ENCODE results near the gene CAPNS2. TPM values are rescaled to one million over a fixed set of nuclear protein-coding genes. Genes with fewer than 3 reads are reported as not detected.

The CAPNS2 gene
- total RNA-seq, 1 experiment from 2014 or later: not detected

DNA sequence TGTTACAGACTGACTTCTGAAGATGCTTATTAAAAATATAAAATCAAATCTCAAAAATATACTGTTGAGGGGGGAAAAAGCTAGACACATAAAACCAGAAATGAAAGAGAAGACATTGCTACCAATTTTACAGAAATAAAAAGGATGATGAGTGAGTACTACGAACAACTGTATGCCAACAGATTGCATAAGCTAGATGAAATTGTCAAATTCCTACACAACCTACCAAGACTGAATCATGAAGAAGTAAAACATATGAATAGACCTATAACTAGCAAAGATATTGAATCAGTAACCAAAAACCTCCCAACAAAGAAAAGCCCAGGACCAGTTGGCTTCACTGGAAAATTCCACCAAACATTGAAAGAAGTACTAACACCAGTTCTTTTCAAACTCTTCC lies 3.5 kb upstream of the CAPNS2 start:
- Histone ChIP-seq H3K4me1 (ENCODE audit: insufficient read depth, low read length) (no peaks in the 10 kb centered on the region), H3K79me2 (ENCODE audit: insufficient read depth, low read length) (no peaks in the 10 kb centered on the region), H4K20me1 (ENCODE audit: control insufficient read depth, insufficient read depth, insufficient read length) (no peaks in the 10 kb centered on the region), H2BK12ac (ENCODE audit: insufficient read length, low read depth, low read length) (no peak overlapping the region), H3K27ac (ENCODE audit: insufficient read length, low read depth, low read length) (no peak overlapping the region), H3K4ac (ENCODE audit: low read depth, low read length) (no peak overlapping the region), H2AK5ac (ENCODE audit: insufficient read length, low read length) (no peak overlapping the region), H3K9me3 (ENCODE audit: control insufficient read depth, low read depth, low read length) (no peaks in the 10 kb centered on the region), H3K23me2 (ENCODE audit: insufficient read length, low read depth, low read length, poor library complexity, severe bottlenecking) (no peaks in the 10 kb centered on the region), H3K4me2 (ENCODE audit: insufficient read depth, insufficient read length, low read length) (no peak overlapping the region), H3K27me3 (ENCODE audit: insufficient read depth, low read length) (no peaks in the 10 kb centered on the region), H3T11ph (ENCODE audit: low read length) (no peak overlapping the region), H2BK5ac (ENCODE audit: insufficient read length, low read length) (no peak overlapping the region), H4K91ac (ENCODE audit: insufficient read length, low read depth, low read length) (no peak overlapping the region), H2AFZ (ENCODE audit: low read length) (no peak overlapping the region), H2BK15ac (ENCODE audit: low read depth, low read length) (no peak overlapping the region), H3K9ac (ENCODE audit: extremely low read depth, insufficient read length, low read length) (no peak overlapping the region), H3K18ac (ENCODE audit: insufficient read length, low read depth, low read length) (no peak overlapping the region), H4K8ac (replicated peaks; ENCODE audit: insufficient read length, low read depth, low read length) (no peak overlapping the region), H3K56ac (ENCODE audit: insufficient read length, low read depth, low read length) (no peak overlapping the region), H3K23ac (ENCODE audit: insufficient read length, low read depth, low read length) (no peak overlapping the region), H2BK20ac (ENCODE audit: low read depth, low read length, poor library complexity, severe bottlenecking) (no peak overlapping the region), H4K5ac (ENCODE audit: insufficient read length, low read depth, low read length) (no peak overlapping the region), H3K79me1 (ENCODE audit: insufficient read depth, low read depth, low read length, poor library complexity, severe bottlenecking) (no peaks in the 10 kb centered on the region), H3K14ac (ENCODE audit: insufficient read depth, low read length) (no peak overlapping the region), H2BK120ac (ENCODE audit: low read depth, low read length, poor library complexity, severe bottlenecking) (no peak overlapping the region)
- H3K4me3 Mint-ChIP-seq: no peak overlapping the region
- no peaks in the 10 kb centered on the region for H3K27me3 Mint-ChIP-seq (ENCODE audit: low read depth)
- TF ChIP-seq, protein P1, sequence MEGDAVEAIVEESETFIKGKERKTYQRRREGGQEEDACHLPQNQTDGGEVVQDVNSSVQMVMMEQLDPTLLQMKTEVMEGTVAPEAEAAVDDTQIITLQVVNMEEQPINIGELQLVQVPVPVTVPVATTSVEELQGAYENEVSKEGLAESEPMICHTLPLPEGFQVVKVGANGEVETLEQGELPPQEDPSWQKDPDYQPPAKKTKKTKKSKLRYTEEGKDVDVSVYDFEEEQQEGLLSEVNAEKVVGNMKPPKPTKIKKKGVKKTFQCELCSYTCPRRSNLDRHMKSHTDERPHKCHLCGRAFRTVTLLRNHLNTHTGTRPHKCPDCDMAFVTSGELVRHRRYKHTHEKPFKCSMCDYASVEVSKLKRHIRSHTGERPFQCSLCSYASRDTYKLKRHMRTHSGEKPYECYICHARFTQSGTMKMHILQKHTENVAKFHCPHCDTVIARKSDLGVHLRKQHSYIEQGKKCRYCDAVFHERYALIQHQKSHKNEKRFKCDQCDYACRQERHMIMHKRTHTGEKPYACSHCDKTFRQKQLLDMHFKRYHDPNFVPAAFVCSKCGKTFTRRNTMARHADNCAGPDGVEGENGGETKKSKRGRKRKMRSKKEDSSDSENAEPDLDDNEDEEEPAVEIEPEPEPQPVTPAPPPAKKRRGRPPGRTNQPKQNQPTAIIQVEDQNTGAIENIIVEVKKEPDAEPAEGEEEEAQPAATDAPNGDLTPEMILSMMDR (conservative IDR thresholded peaks at IDR 0.05): no peak
- no CpG with 5 or more reads among the region's 1 CpG for WGBS (ENCODE audit: extremely low coverage, insufficient read length, low lambda C conversion rate)
- no peak for DNase-seq
- no peaks in the 10 kb centered on the region for H3K36me3 Mint-ChIP-seq (ENCODE audit: insufficient read depth in 1 of 3, low read depth in 3 of 3)
- H3K27ac Mint-ChIP-seq: no peak overlapping the region
- H3K9me3 Mint-ChIP-seq: no peaks in the 10 kb centered on the region
- H3K4me1 Mint-ChIP-seq: no peaks in the 10 kb centered on the region

All from H9 (cell line).